Smooth muscle cell of the brain vasculature (primary cell): ENCODE results near the gene DEFB115.
"Not testable (repeated sequence)": the region's sequence is repeated elsewhere in the genome, so short reads cannot be mapped to it uniquely, and the experiment has no call there.

Experiments
- DNase-seq: peaks from one replicate; pipeline ENCODE4 v3.0.0-alpha.2; 2012; ENCODE audit warnings: low read depth, low spot score

DEFB115 gene

GRCh38 chr20:31257364-31257763, at the start of gene DEFB115:
DEFB115 (plus strand) TSS chr20:31257664; CDS start chr20:31257664, 0 bp downstream.
- DNase-seq, result no peak

GRCh38 chr20:31236953-31237352, 20.5 kb upstream of the DEFB115 start:
- no peak for DNase-seq

GRCh38 chr20:31237763-31238162, 19.7 kb upstream of the DEFB115 start:
- DNase-seq, result no peak

GRCh38 chr20:31239139-31239538, 18.3 kb upstream of the DEFB115 start:
- DNase-seq, result no peak

GRCh38 chr20:31256959-31257358, 505 bp upstream of the DEFB115 start:
- no peak for DNase-seq

GRCh38 chr20:31260326-31260932, 3.0 kb downstream of the DEFB115 start:
- no peak for DNase-seq

GRCh38 chr20:31274441-31274840, 17.0 kb downstream of the DEFB115 start:
- DNase-seq, result no peak

GRCh38 chr20:31278178-31278577, 20.7 kb downstream of the DEFB115 start:
- no peak for DNase-seq

- DNase-seq, result not testable (repeated sequence)
Measured at GRCh38 chr20:31284964-31285363, 27.5 kb downstream of the DEFB115 start.

GRCh38 chr20:31308535-31309162, 51.2 kb downstream of the DEFB115 start, which contains the start of gene DEFB116:
DEFB116 (minus strand) TSS chr20:31308585; CDS start chr20:31308585, 0 bp downstream.
- DNase-seq, result no peak
